GF-D8 (cell line): ENCODE results near the gene ALX4.

Experiments used
- DNase-seq: peaks from one replicate; lab custom pipeline; 2025; lab: John Stamatoyannopoulos, UW

ALX4 gene

GRCh38 chr11:44300844-44301563, 8.9 kb downstream of the ALX4 start:
- no peak for DNase-seq

- no peak for DNase-seq
Observed at GRCh38 chr11:44298862-44299261, 11.1 kb downstream of the ALX4 start.

DNA sequence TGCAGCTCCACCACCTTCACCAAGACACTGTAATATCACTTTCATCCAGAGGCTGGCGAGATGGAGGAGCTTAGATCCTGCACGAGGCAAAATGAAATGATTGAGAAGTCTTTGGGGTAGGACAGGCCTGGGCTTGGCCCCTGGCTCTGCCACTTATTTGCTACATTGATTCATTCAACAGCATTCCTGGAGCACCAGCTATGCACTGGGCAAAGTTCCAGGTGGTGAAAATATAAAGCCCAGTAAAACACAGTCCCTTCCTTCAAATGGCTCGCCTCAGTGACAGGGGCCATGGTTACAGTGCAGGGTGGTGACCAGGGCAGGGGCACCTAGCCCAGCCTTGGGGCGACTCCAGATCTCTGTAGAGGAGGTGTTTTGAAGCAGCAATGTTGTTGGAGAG, 19.7 kb downstream of the ALX4 start:
- DNase-seq: no peak

DNA sequence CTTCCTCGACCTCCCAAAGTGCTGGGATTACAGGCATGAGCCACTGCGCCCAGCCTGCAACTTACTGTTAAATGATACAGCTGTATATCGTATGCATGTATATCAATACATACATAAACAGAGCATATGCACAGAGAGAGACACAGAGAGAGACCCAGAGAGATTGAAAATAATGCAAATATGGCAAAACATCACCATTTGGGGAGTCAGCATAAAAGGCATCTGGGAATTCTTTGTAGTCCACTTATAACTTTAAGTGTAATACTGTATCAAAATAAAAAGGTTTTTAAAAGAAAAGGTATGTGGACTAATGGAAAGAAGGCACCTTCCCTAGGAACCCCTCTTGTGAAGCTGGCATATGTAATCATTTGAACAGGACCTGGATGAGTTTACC, 21.8 kb downstream of the ALX4 start:
- DNase-seq: no peak

- no peak for DNase-seq
Observed at GRCh38 chr11:44286911-44287310, 23.0 kb downstream of the ALX4 start.

DNA sequence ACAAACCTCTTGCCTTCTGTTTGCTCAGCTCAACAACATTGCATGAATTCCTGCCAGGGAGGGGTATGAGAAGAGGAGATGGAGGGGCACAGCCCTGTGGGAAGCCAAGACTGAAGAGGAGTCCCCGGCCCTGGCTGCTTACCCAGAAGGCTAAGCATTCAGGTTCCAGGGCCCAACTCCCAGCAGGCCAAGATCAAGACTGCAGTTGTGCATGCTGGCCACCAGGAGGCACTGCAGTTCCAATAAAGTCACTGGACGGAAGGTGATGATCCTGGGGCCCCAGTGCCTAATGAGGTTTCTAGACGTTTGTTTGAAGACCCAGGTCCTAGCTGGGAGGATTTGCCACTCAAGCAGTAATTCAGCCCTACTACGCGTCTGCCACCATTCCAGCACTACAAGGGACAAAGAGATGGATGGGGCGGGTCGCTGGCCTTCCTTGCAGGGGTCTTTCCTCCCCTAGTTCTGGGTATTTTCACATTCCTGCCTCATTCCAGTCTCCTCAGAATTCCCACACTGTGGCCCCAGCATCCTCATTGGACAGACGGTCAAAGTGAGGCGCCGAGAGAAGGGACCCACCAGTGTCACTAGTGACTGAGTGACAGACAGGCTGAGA, 23.6 kb downstream of the ALX4 start:
- no peak for DNase-seq

DNA sequence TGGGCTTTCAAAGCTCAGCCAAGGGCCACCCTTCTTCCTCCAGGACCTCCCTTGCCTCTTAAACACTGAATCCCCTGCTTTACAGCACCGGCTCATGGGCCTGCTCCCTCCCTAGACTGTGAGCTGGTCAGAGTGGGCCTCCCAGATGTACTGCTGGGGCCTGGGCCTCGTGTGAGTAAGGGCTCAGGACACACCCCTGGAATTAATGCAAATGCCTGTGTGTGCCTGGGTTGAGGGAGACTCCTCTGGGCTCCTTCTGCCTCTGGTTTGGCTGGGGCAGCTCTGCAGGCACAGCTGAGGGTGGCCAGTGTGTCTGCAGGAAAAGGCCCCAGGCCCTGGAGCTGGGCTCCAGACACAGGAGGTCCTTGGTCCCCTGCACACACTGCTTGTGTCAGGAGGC, 24.2 kb downstream of the ALX4 start:
- no peak for DNase-seq

- no peak for DNase-seq
Observed at GRCh38 chr11:44282620-44283019, 27.3 kb downstream of the ALX4 start.

GRCh38 chr11:44281151-44281550, 28.8 kb downstream of the ALX4 start:
- no peak for DNase-seq

DNA sequence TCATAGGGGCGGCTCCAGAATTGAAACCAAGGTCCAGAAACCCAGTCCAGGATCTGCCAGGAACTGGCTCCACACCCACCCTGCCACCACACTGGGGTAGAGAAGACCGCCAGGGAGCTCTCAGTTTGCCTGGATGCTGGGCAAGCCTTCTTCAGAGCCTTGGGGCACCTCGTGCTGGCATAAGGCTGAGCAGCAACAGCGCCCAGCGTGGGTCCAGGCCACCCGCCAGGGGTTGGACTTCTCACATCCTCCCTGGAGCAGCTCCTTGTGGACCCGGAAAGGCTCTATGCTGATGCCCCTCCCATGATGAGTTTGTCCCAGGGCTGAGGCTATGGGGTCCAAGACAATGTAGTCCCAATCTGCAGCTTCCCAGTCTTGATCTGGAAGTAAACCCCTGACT, 29.7 kb downstream of the ALX4 start:
- no peak for DNase-seq

DNA sequence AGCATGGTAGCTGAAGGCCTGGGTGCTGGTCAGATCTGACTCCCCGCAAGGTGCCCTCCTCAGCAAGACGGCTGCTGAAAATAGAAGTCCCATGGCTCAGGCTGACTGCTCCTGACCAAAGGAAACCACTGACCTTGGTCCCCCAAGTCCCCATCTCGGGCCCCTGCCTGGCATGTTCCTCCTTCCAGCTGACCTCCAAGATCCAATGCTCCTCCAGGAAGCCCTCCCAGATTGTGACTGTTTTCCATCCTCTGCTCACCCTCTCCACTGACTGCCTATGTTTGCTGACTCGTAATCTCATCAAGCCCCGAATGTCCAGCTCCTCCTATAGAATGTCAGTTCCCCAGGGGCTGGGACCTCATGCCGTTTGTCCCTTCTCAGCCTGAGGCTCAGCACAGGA, 30.5 kb downstream of the ALX4 start:
- no peak for DNase-seq

- DNase-seq: no peak
Observed at GRCh38 chr11:44277196-44278090, 32.5 kb downstream of the ALX4 start.

DNA sequence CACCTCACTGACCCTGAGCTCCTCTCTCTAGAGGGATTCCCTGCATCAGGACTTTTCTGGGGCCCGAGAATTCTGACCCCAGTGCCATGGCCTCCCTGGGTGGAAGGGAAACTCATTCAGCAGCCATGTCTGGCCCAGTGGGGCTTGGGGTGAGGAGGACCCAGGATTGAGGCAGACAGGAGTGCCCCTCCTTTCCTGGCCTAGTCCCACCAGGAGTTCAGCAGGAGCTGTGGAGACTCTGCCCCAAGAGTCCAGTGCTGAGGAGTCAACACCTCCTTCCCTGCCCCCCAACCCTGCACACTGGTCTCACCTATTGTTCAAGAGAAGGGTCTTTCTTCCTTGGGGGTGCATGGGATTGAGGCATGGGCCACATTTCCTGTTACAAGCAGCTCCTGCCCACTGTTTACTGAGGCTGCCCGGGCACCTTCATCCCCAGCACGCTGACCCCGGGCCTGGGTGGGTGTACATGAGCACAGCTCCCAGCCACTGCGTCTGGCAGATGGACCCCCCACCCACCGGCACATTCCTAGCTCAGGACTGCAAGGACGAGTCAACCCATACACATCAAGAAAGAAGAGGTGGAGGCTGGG, 33.9 kb downstream of the ALX4 start:
- no peak for DNase-seq

GRCh38 chr11:44275241-44275640, 34.7 kb downstream of the ALX4 start:
- no peak for DNase-seq

GRCh38 chr11:44274404-44274803, 35.5 kb downstream of the ALX4 start:
- no peak for DNase-seq

DNA sequence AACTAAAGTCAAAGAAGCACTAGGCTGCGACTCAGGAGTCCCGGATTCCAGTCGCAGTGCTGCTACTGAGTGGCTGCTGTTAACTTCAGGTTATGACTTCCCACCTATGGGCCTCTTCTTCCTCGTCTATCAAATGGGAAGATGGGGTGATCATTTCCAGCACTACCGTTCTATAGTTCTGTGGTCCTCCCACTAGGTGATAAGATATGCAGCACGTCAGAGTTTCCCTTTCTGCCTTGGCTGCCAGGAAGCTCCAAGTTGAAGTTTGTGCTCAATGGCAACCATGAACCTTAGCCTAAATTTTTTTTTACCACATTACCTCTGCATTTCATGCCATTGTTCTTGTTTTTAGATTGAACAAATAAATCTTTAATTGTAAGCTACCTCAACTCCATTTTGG, 38.7 kb downstream of the ALX4 start:
- DNase-seq: no peak

GRCh38 chr11:44270403-44271273, 39.3 kb downstream of the ALX4 start:
- no peak for DNase-seq

DNA sequence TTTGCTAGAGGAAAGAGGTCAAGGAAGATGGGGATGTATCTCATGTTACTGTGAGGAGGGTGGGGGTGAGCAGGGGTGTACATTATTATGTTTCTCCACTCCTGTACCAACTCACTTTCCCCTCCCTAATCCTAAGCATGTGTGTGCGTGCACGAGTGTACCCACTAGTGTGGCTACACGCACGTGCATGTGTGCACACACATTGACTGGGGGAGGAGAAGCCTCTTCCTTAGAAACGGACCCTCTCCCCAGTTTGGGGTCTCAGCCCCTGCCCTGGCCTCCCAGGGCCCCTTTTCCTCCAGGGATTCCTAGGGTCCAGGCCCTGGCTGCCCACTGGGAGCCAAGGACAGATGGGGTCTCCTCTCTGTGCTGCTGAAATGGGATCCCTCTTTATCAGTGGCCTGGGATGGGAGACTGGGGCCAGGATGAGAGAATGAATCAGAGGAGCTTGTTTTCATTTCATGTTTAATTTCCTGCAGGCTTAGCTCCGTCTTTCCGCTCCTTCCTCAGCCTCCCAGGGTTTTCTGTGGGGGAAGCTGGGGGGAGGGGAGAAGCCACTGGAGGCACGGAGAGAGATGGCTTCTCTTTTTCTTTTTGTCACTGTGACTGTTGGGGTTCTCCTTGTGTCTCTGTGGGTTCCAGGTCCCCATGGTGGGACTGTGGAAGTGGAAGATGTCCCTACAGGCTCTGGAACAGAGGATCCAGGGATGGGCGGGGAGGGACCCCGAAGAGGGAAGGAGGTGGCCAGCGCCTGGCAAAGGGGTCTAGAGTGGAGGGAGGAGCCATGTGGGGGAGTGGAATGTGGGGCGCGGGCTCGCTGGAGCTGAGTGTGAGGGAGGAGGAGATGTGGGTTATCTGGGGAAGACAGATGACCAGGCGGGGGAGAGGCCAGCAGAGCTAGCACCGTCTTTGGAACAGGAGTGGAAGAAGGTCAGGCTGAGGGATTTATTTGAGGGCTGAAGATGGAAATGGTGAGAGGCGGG, 40.3 kb downstream of the ALX4 start:
- DNase-seq: no peak

- DNase-seq: no peak
Observed at GRCh38 chr11:44268614-44269080, 41.3 kb downstream of the ALX4 start.
